Dermis blood vessel endothelial cell (primary cell): Measurements from ENCODE around the gene H2AZ2. TPM values are rescaled to one million over a fixed set of nuclear protein-coding genes. Genes with fewer than 3 reads are reported as not detected.

Experiments
- DNase-seq: peaks from one replicate; pipeline ENCODE4 v3.0.0; 2010
- total RNA-seq: library from RNA; depleted of rRNA; stranded (reverse); fragments of >200 nt; gene quantifications from 2 replicates; pipeline ENCODE4 v1.2.3, GENCODE V29; 2014

H2AZ2 gene
- total RNA-seq, 1 donor from 2014 or later, result 158 TPM

DNA sequence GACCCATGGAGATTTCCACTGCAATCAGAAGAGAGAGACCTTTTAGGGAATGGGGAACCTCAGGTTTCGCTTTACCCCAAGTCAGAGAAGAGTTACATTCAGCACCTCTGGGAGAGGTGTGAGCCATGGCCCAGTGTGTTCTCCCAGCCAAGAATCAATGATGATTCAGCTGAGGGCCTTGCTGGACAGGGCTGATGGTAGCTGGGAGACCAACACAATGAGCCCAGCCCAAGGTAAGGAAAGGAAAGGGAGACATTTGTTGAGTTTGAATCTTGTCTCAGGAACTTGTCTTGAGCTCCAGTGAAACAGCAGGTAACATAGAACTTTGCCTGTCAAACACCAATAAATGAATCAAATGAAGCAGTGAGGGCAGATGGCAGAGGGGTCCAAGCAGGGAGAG is 65.4 kb downstream of the H2AZ2 start:
- no peak for DNase-seq

Other genes starting within 250 kb of the H2AZ2 start
- 57.0 and 102 TPM in 2 replicates for gene OGDH, start 241.5 kb downstream of the H2AZ2 start, total RNA-seq
- gene ZMIZ2, start 99.2 kb downstream of the H2AZ2 start, total RNA-seq, result 10.5 and 10.6 TPM in 2 replicates
- gene PPIA, start 51.4 kb downstream of the H2AZ2 start, total RNA-seq, result 3,103 and 4,000 TPM in 2 replicates
- gene PURB, start 37.4 kb upstream of the H2AZ2 start, total RNA-seq, result 18.5 and 30.9 TPM in 2 replicates
- gene MYO1G, start 130.9 kb upstream of the H2AZ2 start, total RNA-seq, result 0.09 and 0.17 TPM in 2 replicates
- 76.4 and 91.4 TPM in 2 replicates for gene CCM2, start 152.1 kb upstream of the H2AZ2 start, total RNA-seq
- gene NACAD, start 240.9 kb upstream of the H2AZ2 start, total RNA-seq, result 0.68 and 1.9 TPM in 2 replicates